ENCODE measurements around the gene DGKI.

The DGKI gene

DNA sequence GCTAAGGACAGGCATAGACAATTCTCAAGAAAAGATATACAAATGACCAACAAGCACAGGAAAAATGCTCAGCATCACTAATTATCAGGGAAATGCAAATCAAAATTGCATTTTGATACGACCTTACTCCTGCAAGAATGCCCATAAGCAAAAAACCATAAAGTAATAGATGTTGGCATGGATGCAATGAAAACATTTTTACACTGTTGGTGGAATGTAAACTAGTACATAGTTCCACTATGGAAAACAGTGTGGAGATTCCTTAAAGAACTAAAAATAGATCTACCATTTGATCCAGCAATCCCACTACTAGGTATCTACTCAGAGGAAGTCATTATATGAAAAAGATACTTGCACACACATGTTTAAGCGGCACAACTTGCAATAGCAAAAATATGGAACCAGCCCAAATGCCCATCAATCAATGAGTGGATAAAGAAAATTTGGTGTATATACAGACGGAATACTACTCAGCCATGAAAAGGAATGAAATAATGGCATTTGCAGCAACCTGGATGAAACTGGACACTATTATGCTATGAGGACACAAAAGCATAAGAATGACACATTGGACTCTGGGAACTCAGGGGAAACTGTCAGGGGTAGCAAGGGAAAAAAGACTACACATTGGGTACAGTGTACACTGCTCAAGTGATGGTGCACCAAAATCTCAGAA lies 59.3 kb downstream of the DGKI start:
- DNase-seq (ENCODE audit: low spot score): no peak

DNA sequence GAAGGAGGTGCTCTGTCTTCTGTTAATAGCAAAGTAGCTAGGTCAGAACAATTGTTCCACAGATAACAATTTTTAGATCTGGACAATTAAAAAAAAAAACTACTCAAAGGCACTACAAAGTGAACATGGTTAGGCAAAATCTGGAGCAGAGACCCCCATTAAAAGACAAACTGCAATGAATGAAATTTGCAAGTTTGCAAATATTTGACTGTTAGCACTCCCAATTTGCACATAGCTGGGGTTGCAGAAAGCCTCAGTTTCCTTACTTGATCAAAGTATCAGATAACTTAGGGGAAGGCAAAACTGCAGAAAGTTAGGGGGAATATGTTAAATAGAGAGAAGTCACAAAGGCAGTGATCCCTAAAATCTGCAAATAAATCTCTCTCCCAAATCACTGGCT lies 68.3 kb downstream of the DGKI start:
- no peak for DNase-seq (ENCODE audit: low spot score)

DNA sequence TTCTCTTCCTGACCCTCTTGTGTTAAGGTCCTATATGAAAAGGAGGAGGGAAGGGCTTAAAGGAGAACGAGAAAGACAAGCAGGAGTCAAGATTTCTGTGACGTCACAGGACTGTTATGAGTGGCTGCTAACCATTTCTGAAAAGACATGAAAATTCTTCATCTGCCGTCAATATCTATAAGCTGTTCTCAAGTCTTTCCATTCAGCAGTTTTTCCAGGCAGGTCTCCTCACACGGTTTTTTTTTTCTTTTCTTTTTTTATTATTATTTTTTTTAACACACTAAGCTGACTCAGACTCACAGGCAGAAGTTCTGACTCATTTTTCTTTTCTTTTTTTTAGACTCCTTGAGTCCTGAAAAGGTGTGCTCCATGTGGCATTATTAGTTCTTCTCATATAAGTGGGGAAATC lies 72.0 kb downstream of the DGKI start:
- DNase-seq (ENCODE audit: low spot score): no peak

DNA sequence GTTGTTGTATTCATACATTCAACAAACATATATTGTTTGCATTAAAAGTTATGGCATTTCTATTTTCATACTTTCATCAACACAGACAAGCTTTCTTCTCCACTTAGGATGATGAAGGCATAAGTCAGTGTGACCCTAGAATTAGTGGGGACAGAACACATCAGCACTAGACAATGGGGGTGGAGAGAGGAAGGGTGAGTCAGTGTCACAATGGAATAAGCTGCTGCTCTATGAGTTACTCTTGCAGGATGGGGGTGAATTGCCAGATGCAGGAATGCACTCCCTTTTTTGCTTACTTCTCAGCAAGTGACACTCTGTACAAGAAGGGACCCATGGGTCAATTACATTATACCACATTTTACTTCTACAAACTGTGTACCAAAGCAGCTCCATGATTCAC lies 74.0 kb downstream of the DGKI start:
- no peak for DNase-seq (ENCODE audit: low spot score)

DNA sequence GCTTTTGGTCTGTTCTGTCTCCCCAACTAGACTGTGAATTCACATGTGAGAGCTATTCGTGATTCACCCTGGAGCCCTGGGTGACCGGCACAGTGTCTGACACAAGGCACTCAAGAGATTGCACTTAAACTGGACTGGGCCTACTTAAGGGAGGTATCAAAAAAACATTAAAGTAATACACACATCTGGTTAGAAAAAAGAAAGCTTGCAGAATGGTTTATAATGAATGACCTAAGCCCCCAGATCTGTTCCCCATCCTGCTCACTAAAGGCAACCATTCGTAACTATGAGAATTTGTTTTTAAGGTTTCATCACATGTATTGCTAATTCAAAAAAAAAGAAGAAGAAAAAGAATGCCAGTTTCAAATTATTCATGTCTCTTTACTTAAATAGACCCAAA lies 74.5 kb downstream of the DGKI start:
- no peak for DNase-seq (ENCODE audit: low spot score)

DNA sequence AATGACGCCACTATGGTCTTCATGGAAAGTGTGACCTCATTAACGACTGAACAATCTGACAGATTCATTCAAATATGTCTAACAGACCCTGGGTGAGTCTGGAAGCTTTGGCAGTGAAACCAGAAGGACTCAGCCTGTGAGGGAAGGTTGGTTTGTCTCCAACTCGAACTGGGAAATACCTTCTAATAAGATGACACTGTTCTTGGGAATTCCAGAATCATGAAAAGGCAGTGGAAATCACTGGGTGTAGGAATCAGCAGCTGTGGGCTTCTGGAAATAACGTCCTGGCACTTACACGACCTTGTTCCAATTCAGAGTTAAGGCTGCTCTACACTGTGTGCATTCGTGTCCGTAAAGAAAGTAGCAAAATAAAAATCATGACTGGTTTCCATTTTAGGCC lies 75.1 kb downstream of the DGKI start:
- no peak for DNase-seq (ENCODE audit: low spot score)

DNA sequence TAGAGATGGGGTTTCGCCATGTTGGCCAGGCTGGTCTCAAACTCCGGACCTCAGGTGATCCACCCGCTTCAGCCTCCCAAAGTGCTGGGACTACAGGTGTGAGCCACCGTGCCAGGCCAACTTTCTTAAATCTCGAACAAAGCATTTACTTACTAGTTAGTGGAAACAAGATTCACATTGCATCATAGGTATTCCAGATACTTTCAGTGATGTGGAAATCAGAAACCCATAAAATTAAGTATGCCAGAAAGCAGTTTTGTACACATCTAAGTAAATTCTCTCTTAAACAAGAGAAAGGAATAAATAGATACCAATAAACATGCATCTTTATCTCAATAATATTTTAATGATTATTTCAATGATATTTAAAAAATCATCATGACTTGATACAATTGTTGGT lies 75.5 kb downstream of the DGKI start:
- DNase-seq (ENCODE audit: low spot score): no peak

DNA sequence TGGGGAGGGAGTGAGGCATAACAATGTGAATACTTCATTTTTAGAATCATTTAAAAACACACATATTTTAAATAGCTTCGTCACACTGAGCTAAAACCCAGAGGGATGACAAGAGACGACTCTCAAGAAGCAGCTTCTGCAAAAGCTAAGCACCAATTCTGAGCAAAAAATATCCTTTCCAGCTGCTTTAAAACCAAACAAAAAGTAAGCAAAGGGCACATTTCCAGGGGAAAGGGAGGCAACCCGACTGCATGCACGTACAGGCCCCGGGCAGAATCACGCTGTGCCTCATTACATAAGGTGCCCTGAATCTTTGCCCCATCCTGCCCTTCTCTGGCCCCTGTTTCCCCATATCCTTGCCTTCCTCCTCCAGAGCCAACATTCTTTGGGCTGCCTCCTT lies 78.4 kb downstream of the DGKI start:
- no peak for DNase-seq (ENCODE audit: low spot score)

DNA sequence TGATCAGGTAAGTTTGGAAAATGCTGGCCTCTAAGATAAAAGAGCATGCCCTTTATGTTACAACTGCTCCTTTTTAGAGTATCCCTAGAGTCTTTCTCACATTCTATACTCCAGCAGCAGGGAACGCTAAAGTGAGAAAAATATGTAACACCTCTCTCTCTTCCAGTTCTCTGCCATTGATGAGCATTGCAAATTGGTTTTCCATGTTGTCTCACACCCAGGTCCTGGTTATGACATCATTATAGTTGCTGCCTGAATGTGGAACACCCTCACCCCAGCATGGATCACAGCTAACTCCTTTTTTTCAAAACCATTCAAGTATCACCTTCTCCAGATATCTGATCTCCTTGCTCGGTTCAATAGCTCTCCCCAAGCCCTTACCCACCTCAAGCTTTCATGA lies 84.4 kb downstream of the DGKI start:
- no peak for DNase-seq (ENCODE audit: low spot score)

DNA sequence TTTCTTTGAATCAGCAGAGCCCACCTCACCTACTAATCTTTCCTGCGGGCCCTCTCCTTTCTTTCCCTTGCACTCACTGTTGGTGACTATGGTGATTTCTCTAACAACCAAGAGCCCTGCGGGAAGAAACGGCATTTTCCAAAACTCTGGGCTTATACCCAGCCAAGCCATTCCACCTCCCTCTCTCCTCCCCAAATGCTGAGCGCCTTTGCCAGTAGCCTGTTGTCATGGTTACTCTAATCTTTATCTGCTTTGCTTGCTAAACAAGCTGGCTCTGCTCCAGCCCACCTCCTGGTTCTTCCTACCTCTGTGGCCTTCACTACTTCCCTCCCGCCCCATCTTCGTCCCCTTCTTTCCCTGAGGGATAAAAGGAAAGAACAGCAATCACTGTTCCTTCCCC lies 86.7 kb downstream of the DGKI start:
- DNase-seq (ENCODE audit: low spot score): no peak

DNA sequence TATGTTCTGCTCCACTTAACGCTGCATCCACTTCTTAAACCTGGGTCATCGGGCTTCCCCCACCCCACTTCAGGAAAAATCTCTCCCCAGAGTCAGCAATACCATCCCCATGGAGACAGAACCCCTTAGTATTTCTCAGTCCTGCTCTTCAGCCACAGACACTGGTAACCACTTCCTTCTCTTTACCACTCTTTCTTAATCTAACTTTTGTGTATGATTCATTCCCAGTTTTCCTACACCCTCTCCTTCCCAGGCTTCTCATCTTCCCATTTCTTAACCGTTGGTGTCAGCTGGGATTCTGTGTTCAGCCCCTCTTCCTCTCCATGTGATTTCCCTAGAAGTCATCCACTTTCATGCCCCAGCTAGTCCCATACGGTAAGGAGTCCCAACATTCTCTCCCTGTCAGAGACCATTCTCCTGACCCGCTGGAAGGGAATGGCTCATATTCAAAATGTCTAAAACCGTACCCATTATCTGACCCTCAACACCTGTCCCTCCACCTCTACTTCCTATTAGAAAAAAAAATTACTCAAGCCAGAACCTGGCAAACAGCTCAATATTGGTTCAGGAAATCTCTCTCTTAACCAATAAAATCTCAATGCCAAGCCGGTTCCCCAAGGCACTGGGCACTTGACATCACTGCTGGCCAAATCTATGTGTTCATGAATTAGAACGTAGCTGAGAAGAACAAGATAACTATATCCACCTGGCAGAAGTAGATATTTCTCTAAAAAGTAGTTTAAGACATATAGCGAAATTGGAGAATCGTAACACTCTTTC lies 89.4 kb downstream of the DGKI start:
- DNase-seq (ENCODE audit: low spot score): no peak

DNA sequence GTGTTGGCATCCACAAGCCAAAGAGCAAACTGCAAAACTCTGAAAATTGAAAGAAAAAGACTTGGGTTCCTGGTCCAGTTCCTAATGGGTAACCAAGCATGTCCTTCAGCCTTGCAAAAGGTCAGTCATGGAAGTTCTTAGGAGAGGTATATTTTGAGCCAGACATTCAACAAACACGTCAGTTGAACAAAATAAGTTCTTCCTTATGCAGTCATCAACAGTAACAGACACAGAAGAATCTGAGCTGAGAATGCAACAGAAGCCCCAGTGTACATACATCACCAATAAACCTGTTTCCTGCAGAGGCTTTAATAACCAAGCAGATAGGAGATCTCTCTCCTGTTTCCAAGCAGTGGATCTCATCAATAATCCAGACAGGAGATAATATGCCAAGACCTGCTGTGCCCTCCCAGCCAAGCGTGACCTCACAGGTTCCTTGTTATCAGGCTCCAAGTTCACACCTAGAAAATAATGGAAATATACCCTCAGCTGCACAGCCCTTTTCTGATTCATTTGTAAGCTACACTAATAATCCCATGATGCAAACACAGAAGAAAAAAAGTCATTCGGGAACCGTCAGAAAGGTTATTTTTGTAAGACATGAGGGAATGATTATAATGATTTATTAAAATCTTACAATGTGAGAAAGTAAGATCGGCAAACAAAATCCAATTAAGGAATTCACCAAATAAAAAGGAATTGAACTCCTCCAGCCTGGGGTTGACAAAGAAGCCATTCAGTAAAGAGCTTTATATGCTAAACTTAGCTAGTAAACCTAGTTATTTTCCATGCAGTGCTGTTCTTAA lies 90.7 kb downstream of the DGKI start:
- no peak for DNase-seq (ENCODE audit: low spot score)

DNA sequence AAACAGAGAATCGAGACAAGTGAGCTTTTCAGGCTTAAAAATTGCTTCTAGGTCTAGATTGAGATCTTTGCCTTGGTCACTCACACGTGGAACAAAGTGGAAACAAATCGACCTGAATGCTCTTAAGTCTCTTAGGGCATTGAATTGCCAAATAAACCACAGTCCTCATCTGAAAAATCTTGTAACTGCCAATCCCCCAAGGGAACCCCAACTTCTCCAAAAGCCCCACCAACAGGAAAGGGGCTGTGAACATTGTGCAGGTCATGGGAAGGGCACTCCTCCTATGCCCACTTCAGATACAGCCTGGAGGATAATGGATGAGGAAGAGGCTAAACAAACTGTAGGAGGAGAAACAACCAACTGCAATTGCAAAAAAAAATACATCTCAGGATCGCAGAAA lies 91.3 kb downstream of the DGKI start:
- no peak for DNase-seq (ENCODE audit: low spot score)

DNA sequence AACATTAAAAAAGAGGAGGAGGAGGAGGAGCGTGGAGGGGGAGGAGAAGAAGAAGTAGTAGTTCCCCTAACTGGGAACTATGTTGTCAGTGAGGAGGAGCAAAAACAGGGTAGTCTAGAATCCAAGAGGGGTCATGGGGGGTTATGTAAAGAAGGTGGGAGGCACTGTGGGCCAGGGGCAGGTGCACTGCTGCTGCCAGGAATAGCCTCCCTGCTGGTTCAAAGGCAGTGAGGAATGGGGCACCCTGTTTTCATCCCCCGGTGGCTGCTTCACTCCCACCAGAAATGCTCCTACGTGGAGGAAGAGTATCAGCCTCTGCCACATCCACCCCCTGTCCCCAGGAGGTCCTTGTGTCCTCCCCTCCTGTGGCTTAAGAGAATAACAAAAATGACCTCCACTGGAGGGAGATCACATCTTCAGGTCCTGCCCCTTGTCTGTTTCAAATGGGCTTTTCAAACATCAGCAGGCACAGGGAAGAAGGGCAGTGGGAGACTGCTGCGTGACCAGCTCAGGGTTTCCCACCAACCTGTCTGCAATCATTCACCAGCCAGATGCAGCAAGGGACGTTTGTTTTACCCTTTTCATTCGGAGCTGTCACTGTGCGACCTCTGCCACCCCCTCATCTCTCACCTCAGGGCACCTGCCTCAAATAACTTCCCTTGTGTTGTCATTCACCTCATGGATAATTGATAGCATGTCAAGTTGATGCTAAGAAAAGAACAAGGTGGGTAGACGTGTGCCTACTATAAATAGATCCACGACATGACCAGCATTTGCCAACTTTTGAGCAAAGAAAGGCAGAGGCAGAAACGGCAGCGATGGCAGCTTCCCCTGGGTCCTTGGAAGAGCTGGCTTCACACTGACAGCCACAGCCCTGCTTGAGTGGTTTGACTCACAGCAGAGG lies 92.6 kb downstream of the DGKI start:
- DNase-seq (ENCODE audit: low spot score): no peak

DNA sequence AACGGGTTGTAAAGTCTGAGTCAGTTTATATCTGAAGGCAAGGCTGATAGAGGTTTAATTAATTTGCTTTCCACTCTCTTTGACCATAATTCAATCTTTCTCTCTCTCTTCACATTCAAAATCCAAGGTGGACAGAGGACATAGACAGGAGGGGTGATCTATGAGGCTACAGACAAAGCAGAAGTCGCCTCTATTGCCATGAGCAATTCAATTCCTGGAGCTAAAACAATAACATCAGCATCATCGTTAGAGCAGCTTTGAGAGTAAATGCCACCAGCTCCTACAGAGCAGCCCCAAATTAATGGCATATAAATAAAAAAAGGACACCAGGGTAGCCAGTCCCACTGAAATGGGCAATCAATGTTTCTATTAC lies 93.2 kb downstream of the DGKI start:
- DNase-seq (ENCODE audit: low spot score): no peak

DNA sequence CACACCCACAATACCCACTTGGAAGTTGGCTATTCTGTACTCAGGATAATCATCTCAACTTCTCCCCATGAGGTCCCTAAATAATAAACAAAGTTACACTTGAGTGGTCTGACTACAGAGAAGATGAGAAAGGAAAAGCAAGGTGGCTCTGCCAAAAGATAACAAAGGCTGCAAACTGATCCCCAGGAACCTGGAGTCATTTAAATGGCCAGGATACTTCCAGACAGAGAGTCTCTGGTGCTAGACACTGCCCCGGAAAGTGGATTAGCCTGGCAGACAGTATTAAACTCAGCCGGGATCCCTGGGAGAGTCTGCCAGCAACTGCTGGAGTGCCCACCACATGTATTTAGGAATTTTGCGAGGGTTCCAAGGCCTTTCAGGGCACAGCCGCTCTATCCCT lies 93.7 kb downstream of the DGKI start:
- no peak for DNase-seq (ENCODE audit: low spot score)

DNA sequence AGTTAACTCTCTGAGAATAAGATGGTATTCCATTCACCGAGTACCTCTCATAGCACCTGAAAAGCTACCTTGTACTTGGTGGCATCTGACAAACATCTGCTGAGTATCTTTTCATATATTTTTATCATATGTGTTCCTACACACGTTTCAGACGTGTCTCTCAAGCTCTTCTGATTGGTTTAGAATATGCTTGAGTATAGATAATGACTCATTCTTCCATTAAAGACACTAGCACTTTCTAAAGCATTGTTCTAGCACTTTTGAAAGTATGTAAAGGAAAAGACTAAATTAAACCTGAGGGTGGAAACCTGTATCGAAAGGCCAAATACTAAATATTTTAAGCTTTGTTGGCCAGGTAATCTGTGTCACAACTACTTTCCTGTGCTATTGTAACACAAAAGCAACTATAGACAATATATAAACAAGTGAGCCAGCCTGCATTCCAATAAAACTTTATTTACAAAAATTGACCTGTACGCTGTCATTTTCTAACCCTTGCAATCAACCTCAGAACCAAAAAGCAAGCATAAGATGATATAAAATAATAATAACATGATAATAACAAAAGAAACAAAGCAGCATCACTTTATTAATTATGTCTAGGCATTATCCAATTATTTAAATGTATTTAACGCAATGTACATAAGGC lies 95.3 kb downstream of the DGKI start:
- no peak for DNase-seq (ENCODE audit: low spot score)

DNA sequence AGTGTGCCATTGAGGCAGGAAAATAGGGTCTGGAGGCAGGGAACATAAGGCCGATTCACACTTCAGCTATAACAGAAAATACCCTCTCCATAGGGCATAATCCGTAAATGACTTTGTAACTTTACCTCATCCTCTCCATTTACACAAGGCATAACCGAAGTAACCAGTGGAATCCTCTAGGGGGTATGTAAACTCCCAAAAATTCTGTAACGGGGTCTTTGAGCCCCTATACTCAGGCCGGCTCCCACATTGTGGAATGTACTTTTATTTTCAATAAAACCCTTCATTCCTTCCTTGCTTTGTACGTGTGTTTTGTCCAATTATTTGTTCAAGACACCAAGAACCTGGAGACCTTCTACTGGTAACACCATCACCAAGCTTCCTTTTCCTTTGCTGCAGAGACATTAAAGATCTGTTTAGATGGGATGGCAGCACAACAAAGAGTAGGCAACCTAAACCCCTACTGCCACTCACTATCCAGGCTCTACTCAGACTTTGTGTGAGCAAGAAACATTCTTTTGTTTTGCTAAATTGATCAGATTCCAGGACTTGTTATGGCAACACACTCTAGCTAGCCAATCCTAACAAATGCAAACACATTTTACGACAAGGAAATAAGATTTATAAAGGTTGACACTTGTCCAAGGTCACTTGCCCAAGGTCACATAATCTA lies 99.3 kb downstream of the DGKI start:
- no peak for DNase-seq (ENCODE audit: low spot score)

DNA sequence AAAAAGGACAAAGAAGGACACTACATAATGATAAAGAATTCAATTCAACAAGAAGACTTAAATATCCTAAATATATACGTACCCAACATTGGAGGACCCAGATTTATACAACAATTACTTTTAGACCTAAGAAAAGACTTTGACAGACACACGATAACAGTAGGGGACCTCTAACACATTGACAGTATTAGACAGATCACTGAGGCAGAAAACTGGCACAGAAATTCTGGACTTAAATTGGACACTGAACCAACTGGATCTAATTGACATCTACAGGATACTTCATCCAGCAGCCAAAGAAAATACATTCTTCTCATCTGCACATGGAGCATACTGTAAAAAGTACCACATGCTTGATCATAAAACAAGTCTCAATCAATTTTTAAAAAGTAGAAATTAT lies 103.8 kb downstream of the DGKI start:
- no peak for DNase-seq (ENCODE audit: low spot score)

DNA sequence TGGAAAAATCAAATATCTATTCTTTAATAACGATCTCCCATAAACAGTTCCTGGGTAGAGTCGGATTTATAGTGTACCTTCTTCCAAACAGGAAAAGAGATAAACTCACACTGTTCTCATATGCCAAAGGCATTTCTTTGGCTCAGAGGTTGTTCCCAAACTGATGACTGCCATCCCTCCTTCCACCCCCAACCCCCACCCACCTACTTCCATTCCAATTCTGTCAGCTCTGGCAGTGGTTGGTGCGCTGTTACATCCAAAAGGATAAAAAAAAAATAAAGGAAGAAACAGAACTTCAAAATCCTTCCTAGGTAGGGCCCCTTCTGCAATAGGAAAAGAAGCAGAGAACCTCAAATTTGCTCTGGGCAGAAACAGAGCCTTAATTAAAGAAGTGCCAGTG lies 104.7 kb downstream of the DGKI start:
- no peak for DNase-seq (ENCODE audit: low spot score)

DNA sequence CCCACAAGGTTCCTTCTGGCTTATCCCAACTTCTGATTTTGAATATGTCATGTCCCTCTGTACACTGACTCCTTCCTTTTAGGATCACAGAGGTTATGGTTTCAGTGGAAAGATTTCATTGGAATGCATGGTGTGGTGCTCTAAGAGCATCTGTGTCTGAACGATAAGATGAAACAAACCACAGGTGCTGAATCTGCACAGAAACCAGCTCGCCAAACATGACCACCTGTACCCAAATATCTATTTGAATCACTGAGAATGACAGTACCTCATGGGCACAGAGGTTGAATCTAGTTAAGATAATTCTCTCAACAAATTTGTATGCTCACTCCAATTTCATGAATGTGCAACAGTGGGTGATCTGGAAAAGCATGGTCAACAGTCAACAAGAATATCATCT lies 105.3 kb downstream of the DGKI start:
- no peak for DNase-seq (ENCODE audit: low spot score)
